SH-SY5Y (cell line): ENCODE measurements around the gene XRCC5.

Experiments
- GATA2 ChIP-seq: IDR thresholded peaks from 2 replicates; pipeline ENCODE4 v1.6.1; 2011; ENCODE audit warnings: mild to moderate bottlenecking, low read depth, low read length
- GATA3 ChIP-seq: IDR thresholded peaks from 2 replicates; pipeline ENCODE4 v1.6.1; 2011; ENCODE audit warnings: low read depth, mild to moderate bottlenecking, low read length, moderate library complexity

XRCC5 gene

DNA sequence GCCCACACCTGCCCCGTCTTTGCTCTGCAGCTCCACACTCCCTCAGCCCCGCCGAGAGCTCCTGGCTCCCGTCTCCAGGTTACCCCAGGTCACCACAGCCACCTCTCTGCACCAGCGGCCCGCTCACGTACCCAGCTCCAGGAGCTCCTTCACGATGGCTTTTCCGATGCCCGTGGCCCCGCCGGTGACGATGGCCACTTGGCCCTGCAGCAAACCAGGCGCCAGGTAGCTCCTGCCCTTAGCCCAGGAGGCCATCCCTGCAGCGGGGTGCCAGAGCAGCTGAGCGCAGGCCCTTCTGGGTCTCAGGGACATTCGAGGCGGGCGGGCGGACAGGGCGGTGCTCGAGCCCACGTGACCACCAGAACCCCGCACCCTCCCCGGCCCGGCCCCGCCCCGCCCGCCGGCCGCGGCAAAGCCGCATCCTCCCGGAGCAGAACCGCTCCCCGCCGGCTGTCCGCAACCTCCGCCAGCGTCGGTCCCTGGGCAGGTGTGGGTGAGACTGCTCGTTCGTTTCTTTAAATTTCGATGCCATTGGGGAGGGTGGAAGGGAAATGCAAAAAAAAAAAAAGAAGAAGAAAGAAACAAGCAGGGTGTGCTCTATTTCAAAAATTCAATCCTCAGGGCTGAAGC lies 27.5 kb upstream of the XRCC5 start, which contains the start of the genes PECR and TMEM169:
Gene PECR, minus strand, starts transcription at position 323 of the 630 bp plus-strand sequence. Its CDS starts 68 bp downstream, at position 255.
Gene TMEM169, plus strand, starts transcription at position 433 of the 630 bp plus-strand sequence. CDS start 14,045 bp downstream, outside the sequence.
- TF ChIP-seq GATA2 (no peak), GATA3 (no peak)

DNA sequence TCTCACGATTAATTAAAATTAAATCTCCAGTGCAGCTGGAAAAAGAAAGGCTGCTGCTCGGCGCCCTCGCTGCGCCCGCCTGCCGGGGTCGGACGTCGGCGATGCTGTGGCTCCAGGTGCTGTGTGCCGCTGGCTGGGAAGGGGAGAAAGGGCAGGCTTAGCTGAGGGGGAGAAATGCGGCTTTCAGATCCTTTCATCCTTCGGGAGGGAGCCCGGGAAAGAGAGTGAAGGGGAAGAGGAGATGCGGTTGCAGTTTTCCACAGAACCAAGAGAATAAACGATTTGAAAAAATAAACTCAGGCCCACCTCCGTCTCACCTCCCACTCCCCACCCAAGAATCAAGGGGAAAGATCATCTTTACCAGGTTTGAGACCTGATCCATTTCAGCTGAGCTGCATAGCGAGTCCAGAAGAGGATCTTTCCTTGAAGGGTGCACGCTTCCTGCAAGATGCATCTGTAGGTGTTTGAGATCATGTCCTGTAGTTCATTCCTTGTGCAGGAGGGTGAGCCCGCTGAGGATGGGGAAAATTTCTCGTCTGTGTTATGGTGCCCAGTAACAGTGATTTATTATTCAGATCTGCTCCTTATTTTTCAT lies 26.9 kb upstream of the XRCC5 start:
- TF ChIP-seq GATA3 (no peak), GATA2 (no peak)

DNA sequence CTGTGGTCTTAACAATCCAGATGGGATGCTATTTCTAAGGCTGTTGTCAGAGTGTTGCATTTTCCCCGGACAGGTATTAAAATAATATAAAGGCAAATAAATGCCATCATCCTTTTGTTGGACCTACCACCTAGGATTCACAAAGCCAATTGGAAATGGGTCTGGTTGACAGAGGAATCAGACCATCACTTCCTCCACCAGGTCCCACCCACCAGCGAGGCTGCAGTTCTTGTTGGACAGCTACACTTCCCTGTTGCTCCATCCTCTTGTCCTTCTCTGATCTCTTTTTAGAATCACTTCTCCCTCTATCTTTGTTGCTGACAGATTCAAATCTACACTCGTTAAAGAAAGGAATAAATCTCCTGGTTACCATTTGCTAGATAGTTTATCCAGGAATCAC lies 26.3 kb upstream of the XRCC5 start:
- TF ChIP-seq GATA2 (no peak), GATA3 (no peak)

DNA sequence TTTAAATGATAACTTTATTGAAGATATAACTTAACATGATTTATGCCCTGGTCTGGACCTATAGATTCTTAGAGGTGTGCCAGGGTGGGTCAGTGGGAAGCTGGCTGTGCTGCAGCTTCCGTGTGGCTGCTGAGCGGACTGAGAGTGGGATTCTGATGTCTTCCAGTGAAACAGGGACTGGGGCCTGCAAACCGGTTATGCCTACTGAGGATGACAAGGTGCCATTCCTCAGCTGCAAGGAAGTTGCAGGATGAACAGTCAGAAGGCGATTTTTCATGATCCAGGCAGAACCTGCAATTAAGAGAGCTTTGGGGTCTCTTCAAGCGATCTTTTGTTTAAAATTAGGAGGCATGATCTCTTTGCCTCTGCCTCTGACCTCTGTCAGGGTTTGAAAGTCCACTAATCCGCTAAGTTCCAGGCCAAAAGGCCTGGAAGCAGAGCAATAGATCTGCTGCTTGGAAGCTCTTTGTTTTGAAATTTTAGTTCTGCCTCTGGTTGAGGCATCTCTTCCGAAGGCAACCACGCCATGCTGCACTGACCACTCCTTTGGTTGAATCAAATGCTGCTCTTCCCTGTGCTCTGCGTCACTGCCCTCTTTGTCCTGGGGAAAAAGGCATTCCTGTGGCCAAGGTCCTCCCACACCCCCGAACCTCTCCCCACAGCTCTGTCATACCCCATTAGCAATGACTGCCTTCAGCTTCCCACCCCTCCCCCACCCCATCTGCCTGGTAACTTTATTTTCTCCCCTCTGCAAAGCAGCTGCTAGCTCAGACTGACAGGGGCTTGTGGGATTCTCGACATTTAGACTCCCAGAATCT lies 25.5 kb upstream of the XRCC5 start:
- no peak for TF ChIP-seq GATA2
- no peak for TF ChIP-seq GATA3

DNA sequence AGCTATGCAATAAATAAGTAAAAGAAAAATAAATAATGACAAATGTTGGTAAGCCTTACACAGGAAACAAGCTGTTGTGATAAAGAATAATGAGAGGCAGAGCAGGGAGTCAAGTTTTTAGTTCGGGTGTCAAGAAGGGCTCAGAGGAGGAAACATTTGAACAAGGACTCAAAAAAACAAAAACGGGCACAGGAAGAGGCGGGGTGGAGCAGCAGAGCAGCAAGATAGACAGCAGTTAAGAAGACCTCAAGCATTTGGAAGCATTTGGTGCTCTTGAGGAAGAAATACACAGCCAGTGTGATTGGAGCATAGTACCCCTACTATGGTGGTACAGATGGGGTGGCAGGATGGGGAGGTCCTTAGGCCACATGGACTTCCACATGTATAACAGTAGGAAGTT lies 24.6 kb upstream of the XRCC5 start:
- no peak for TF ChIP-seq GATA3
- no peak for TF ChIP-seq GATA2

DNA sequence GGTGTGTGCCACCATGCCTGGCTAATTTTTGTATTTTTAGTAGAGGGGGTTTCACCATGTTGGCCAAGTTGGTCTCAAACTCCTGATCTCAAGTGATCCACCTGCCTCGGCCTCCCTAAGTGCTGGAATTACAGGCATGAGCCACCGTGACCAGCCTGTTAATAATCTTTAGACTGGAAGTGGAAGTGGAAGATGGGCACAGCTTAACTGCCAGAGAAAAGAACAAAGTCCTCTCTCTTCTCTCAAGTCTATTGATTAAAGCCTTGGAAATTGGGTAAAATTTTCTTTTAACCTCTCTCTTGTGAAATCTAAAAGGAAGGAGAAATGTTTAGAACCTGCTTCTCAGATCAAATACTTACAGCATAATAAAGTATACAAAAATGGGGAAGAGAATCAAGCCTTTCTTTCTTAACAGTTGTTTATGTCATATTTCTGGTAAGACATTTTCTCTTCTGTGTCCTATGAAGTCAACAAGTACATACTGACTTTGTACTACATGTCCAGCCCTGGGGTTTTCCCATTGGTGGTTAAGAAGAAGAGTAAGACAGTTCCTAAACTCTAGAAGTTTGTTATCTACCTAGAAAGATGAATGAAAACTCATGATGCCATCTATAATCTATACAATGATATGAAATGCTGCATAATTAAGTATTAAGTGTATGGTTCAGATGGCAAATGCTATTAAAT lies 22.8 kb upstream of the XRCC5 start:
- TF ChIP-seq GATA2, result no peak
- TF ChIP-seq GATA3, result no peak

DNA sequence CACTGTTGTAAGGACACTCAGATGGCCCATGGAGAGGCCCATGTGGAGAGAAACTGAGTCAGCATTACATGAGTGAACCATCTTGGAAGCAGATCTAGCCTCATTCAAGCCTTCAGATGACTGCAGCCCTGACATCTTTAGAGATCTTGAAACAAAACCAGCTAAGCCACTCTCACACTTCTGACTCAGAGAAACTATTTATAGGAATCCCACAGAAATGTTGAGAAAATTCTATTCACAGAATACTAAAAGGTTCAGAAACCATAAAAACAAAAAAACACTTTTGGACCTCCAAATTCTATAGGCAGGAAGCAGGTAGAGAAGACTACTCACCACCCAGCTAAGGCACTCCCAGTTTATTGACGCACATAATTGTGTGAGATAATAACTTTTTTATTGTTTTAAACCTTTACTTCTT lies 18.8 kb upstream of the XRCC5 start:
- TF ChIP-seq GATA3 (no peak), GATA2 (no peak)

DNA sequence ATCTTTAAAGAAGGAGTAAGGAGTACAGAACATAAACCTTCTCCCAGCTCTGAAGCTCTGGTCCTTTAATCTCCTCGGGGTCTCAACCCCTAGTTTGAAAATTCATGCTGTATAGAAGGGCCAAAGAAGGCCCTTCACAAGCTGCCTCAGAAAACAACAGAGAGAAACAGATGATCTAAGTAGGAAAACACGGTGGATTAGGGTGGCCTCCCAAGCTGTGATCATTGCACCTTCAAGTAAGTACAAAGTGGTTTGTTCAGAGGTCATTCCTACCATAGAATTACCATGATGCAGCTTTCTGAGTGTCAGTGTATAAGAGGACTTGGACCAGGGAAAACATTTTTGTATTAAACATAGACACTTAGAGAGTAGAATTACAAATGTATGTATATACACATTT lies 16.5 kb upstream of the XRCC5 start:
- TF ChIP-seq GATA3 (no peak), GATA2 (no peak)

DNA sequence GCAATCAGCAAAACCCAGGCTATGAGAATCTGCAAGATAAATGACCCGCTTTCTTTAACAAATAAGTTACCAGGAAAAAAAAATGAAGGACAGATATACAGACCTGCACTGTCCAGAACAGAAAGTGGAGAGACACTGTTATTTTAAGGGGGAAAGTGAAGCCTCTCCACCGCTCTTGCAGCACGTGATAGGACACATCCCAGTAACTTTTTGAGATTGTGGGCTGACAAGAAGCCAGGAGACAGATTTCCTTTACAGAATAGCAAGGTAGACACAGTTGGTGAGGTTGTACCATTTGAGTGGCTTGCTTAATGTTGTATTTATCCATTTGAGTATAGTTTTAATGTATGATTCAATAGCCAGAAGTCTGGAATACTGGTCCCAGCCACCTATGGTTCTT lies 14.4 kb upstream of the XRCC5 start:
- TF ChIP-seq GATA2, result no peak
- TF ChIP-seq GATA3, result no peak

DNA sequence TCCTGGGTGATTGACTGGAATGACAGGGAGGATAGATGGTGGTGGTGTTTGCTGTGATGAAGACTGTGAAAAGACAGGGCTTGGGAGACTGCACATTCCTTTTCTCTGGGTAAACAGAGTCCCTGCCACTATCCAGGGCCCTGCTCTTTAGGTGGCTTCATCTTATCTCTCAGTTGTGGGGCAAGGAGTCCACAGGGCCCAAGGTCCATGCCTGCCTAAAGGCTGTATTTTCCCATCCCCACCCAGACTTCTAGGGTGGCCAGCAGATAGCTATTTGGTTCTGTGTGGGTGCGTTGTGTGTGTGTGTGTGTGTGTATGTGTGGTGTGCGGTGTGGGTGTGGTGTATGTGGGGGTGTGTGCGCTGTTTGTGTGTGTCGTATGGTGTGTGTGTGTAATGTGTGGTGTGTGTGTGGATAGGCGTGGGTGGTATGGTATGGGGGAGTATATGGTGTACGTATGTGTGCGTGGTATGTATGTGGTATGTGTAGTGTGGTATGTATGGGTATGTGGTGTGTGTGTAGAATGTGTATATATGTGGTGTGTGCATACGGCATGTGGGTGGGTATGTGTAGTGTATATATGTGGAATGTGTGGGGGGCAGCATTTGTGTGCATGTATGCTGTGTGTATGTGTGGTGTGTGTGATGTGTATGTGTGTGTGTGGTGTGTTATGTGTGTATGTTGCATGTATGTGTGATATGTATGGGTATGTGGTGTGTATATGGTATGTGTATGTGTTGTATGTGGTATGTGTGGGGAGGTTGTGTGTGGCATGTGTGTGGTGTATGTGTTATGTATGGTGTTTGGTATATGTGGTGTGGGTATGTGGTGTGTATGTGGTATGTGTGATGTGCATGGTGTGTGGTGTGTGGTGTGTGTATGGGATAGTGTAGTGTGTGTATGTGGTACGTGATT lies 10.5 kb upstream of the XRCC5 start:
- TF ChIP-seq GATA2 (no peak), GATA3 (no peak)

DNA sequence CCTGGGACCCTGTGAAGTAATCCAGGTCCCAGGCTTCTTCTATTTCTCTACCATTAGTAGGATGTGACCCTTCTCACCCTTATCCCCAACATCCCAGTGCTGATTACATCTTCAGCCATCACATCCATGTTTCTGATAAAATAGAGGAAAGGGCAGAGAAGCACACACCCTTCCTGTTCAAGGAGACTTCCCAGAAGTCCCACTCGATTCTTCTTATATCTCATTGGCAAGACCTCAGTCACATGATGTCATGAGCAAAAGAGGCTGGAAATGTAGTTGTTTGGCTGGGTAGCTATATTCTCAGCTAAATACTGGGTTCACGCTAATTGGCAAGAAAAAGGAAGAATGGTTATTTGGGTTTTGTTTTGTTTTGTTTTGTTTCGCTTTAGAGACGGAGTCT lies 8.0 kb upstream of the XRCC5 start:
- TF ChIP-seq GATA2 (no peak), GATA3 (no peak)

DNA sequence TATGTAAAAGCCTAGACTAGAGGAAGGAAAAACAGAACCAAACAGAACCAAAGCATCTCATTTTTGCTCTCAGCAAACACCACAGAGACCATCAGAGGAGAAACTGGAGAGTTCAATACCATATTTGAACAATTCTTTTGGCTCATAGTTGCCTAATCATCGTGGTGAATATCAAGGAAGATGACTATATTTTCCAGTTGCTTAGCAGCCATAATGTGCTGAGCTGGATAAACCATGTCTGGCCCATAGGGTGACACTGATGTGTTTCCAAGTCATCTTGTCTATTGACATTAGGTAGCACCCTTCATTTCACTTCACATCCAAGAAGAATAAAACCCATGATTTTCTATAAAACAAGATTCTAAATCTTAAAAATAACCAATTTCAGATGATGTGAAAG lies 5.9 kb upstream of the XRCC5 start:
- TF ChIP-seq GATA3, result no peak
- TF ChIP-seq GATA2, result no peak

DNA sequence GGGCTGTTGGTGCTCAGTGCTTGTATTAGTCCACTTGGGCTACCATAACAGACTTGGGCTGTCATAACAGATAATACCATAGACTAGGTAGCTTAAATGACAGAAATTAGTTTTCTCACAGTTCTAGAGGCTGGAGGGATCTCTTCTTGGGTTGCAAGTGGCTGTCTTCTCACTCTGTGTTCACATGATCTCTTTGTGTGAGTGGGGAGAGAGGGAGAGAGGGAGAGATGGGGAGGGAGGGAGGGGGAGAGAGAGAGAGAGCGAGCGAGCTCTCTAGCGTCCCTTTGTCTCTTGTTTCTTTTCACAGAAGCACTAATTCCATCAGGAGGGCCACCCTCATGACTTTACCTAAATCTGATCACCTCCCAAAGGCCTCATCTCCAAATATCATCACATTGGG lies 4.5 kb upstream of the XRCC5 start:
- TF ChIP-seq GATA2 (no peak), GATA3 (no peak)
